GM13977 (cell line): ENCODE results near the gene TMEM158.

Source experiments
- DNase-seq: peaks from one replicate; pipeline ENCODE4 v3.0.0; 2012; ENCODE audit warnings: low spot score
- in situ Hi-C: fragments of 300-500 bp; cut with MboI; formaldehyde crosslinking; loops from one replicate; pipeline ENCODE4 v1.12.0; 2022; ENCODE audit warnings: low sequenced_read_pairs, low pct_unique_long_range_greater_than_20kb, mixed read lengths, inconsistent platforms; ENCODE audit not compliant: unreplicated experiment
- TF ChIP-seq, protein P1 (sequence below): IDR thresholded peaks from 2 replicates; pipeline ENCODE4 v1.5.1; 2012; ENCODE audit warnings: mild to moderate bottlenecking, control low read depth; ENCODE audit not compliant: insufficient read depth; ENCODE audit errors: extremely low read depth, missing control alignments

The TMEM158 gene

DNA sequence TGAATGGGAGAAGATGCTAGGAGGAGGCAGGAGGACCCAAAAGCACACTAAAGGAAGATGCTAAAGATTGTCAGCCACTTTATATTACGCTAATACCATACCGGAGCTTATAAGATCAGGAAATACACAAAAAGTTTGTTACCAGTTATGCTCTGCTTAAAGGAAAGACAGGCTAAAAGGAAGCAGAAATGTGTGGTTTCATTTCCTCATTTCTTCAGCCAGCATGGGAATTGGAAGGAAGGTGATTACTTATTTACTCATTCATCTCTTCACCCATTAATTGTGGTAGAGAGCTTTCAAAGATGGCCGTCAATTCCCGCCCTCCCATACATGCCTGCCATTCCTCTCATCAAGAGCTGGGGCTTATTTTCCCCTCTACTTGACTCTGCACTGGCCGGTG, 26.7 kb upstream of the TMEM158 start:
- in situ Hi-C loops: no loop called here
- TF ChIP-seq, protein P1, sequence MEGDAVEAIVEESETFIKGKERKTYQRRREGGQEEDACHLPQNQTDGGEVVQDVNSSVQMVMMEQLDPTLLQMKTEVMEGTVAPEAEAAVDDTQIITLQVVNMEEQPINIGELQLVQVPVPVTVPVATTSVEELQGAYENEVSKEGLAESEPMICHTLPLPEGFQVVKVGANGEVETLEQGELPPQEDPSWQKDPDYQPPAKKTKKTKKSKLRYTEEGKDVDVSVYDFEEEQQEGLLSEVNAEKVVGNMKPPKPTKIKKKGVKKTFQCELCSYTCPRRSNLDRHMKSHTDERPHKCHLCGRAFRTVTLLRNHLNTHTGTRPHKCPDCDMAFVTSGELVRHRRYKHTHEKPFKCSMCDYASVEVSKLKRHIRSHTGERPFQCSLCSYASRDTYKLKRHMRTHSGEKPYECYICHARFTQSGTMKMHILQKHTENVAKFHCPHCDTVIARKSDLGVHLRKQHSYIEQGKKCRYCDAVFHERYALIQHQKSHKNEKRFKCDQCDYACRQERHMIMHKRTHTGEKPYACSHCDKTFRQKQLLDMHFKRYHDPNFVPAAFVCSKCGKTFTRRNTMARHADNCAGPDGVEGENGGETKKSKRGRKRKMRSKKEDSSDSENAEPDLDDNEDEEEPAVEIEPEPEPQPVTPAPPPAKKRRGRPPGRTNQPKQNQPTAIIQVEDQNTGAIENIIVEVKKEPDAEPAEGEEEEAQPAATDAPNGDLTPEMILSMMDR: no peak
- DNase-seq: no peak

DNA sequence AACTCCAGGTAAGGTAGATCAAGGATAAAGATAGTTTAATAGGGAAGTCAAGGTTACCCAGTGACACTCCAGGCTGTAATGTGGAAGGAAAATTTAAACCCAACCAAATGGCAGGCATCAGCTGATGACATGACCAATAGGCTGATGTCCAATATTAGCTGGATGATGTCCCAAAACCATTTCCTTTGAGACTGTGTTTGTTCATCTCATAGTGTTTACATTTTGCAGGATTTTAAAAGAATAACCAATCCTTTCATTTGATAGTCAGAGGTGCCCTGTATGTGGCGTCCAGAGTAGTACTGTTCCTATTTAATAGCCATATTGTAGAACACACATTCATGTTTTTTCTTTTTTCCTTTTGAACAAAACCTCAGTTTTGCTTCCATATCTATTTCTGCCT, 23.3 kb upstream of the TMEM158 start:
- DNase-seq: no peak
- in situ Hi-C loops: no loop called here
- TF ChIP-seq, protein P1: no peak

- no peak for DNase-seq
- TF ChIP-seq, protein P1: no peak
- in situ Hi-C loops: no loop called here
Measured at GRCh38 chr3:45246241-45246640, 20.2 kb upstream of the TMEM158 start.

- TF ChIP-seq, protein P1: no peak
- DNase-seq: no peak
- in situ Hi-C loops: no loop called here
Measured at GRCh38 chr3:45244356-45244755, 18.3 kb upstream of the TMEM158 start.

DNA sequence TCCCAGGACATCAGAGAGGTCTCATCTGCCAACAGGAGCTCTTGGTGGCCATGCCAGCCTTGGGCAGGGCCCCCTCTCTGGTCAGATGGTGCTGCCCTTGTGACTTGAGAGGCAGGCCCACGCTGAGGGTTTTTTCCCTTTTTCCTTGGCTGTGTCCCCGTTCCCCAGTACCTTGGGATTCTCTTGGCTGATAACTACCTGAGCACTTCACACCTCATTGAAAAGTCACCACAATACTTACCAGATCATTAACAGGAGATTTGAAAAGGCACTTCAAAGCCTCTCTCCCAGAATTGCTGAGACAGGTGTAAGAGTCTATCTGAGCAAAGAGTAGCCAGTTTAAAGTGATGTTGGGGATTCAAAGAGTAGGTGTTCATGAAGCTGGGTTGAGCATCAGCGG, 15.1 kb upstream of the TMEM158 start:
- TF ChIP-seq, protein P1: no peak
- in situ Hi-C loops: no loop called here
- no peak for DNase-seq

DNA sequence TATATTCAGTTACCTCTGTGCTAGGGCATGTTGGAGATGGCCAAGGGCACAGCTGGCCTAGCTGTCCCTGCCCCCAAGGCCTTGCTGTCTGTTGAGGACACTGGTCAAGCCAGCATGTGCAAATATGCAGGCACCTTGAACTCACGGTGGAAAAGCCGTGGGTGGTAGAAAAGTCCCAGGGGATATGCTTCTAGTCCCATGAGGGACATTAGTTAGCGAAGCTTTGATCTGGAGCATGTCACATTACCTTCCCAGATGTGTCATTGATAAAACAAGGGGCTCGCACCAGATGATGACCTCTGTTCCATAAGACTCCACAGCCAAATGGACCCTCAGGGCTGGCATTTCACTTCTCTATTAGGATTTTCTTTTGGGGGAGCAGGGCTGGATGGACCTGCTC, 14.2 kb upstream of the TMEM158 start:
- TF ChIP-seq, protein P1: no peak
- DNase-seq: no peak
- in situ Hi-C loops: no loop called here

DNA sequence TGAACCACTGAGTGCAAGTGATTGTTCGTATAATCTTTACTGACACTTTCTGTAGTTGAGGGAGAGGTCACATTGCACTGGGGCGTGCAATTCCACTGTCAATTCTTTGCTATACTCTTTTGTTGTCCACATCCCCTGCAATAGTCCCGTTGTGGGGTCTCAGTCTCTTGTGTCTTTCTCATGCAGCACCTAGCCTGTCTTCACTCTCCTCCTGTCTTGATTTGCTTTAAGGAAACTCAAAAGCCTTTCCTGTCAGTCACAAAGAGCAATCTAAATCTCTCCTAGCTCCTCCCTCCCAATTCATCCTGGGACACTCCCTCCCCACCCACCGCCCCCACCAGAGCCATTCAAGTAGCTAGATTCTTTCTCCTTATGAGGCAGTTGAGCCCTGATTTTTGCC, 13.2 kb upstream of the TMEM158 start:
- in situ Hi-C loops: no loop called here
- no peak for DNase-seq
- TF ChIP-seq, protein P1: no peak
